ENCODE results near the gene RCBTB1. TPM values are rescaled to one million over a fixed set of nuclear protein-coding genes. Genes with fewer than 3 reads are reported as not detected.

RCBTB1 gene
- total RNA-seq: 46.0 TPM
- 10 to 100 TPM; 13.1 to 19.4 (median 16.9) TPM for polyA plus RNA-seq

DNA sequence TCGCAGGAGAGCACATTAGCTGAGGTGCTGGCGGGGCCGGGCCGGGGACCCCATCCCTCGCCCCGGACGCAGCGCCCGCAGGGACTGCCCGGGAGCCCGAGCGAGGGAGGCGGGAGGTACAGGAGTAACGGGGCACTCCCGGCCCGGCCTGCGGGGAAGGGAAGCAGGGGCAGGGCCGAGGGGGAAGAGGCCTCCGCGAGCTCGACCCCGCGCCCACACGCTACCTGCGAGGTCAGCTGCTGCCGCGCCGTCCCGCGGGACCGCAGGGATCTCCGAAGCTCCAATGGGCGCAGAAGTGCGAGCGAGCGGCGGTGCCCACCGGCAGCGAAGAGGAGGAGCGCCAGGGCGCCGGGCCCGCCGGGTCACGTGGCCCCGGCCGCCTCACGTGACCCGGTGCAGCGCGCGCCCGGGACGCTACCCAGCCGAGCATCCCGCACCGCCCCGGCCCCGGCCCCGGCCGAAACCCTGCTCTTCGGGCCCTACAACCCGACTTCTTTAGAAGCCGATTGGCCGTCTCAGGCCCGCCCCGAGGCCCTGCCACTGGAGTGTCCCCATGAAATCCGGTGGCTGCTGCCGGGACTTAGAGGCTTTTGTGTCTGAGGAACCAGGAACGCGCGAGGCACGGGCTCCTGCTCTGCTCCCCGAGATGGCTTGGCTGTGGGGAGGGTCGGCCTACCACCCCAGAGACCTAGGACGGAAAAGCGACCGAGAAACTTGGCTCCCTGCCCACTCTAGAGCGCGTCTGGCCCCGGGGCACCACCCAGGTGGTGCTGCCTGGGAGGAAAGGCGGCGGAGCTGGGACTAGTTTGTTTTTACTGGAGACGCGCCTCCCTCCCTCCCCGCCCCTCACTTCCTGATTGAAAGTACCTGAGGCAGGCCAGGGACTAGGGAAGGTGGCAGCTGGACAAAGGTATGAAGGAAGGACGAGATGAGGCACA is at the start of gene RCBTB1:
RCBTB1 (minus strand) TSS at position 339 of the 938 bp plus-strand sequence. CDS start 18,279 bp downstream, outside the sequence.
- H3K4me1 Mint-ChIP-seq: peaks cover 20 to 54% (median 40%) of the 10 kb centered on the region in 4 donors
- Histone ChIP-seq H3K9me3 (ENCODE audit: control insufficient read depth in 2 of 2, low read length in 2 of 2) (no peaks in the 10 kb centered on the region), H3K27ac (ENCODE audit: insufficient read depth, low read length, poor library complexity, severe bottlenecking) (peak within 1 kb of the TSS; percentile 73), H3K4me3 (ENCODE audit: low read depth, low read length) (peak within 1 kb of the TSS; percentile 98), H3K36me3 (ENCODE audit: control insufficient read depth, insufficient read depth, low read length) (peaks cover 8% of the 10 kb centered on the region), H3K27me3 (ENCODE audit: control insufficient read depth, insufficient read depth, low read length) (no peaks in the 10 kb centered on the region), H3K4me1 (ENCODE audit: control insufficient read depth, insufficient read depth, low read length, poor library complexity, severe bottlenecking) (peaks cover 24% of the 10 kb centered on the region)
- H3K9me3 Mint-ChIP-seq: no peaks in the 10 kb centered on the region
- ATAC-seq (ENCODE audit: low read depth in 2 of 2) (peak; percentile 95), DNase-seq (peak; percentile 71 to 82 (median 71))
- peak within 1 kb of the TSS; percentile 77 to 97 (median 90) for H3K27ac Mint-ChIP-seq
- no peaks in the 10 kb centered on the region for H3K27me3 Mint-ChIP-seq
- peaks cover 21% of the 10 kb centered on the region for H3K36me3 Mint-ChIP-seq
- peak within 1 kb of the TSS; percentile 88 to 99 (median 94) for H3K4me3 Mint-ChIP-seq

DNA sequence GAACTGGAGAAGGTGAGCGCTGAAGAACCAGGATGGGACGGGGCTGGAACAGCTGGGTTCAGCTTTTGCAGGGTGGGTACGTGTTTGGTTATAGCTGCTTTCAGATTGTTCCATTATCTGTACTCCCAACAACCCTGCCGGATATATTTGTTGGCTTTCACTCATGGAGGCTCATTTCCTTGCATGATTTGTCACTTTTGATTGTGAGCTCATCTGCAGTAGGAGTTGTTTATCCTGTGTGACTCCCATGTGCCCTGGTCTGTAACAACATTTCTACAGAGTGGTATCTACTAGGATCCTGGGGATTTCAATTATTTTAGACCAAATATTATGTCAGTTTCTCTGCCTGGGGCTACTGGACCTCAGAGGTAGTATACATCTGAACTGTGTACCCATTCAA is 48.4 kb upstream of the RCBTB1 start:
- no peaks in the 10 kb centered on the region for H3K9me3 Mint-ChIP-seq
- peaks cover 0 to 22% (median 10%) of the 10 kb centered on the region in 4 donors for H3K4me1 Mint-ChIP-seq
- H3K9me3 ChIP-seq (ENCODE audit: control insufficient read depth in 2 of 2, low read length in 2 of 2): no peaks in the 10 kb centered on the region
- H3K27ac Mint-ChIP-seq: no peak overlapping the region
- peaks cover 5% of the 10 kb centered on the region for H3K4me1 ChIP-seq (ENCODE audit: control insufficient read depth, insufficient read depth, low read length, poor library complexity, severe bottlenecking)
- H3K36me3 Mint-ChIP-seq: no peaks in the 10 kb centered on the region
- no peak overlapping the region for H3K4me3 ChIP-seq (ENCODE audit: low read depth, low read length)
- no peaks in the 10 kb centered on the region for H3K27me3 Mint-ChIP-seq
- H3K36me3 ChIP-seq (ENCODE audit: control insufficient read depth, insufficient read depth, low read length): no peaks in the 10 kb centered on the region
- DNase-seq (no peak), ATAC-seq (ENCODE audit: low read depth in 2 of 2) (no peak)
- no peak overlapping the region for H3K4me3 Mint-ChIP-seq
- no peaks in the 10 kb centered on the region for H3K27me3 ChIP-seq (ENCODE audit: control insufficient read depth, insufficient read depth, low read length)
- H3K27ac ChIP-seq (ENCODE audit: insufficient read depth, low read length, poor library complexity, severe bottlenecking): no peak overlapping the region

DNA sequence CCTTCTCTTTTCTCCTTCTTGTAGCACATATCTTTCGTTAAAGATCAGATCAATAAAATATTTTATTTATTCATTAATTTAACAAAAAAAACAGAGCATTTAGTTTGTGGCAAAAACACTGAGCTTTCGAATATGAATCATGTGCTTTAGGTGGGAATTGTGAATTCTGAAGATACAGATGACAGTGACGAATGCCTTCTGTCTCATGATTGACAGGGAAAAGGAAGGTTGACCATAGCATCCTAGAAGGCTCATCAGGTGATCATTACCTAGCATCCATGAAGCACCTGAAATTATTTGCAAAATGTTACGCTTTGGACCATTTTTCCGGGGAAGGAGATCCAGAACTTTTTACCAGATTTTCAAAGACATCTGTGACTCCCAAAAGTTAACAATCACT is 46.8 kb upstream of the RCBTB1 start:
- peaks cover 13% of the 10 kb centered on the region for H3K4me1 ChIP-seq (ENCODE audit: control insufficient read depth, insufficient read depth, low read length, poor library complexity, severe bottlenecking)
- Mint-ChIP-seq H3K4me3 (no peak overlapping the region), H3K27me3 (no peaks in the 10 kb centered on the region), H3K27ac (peak overlapping the region in 1 of 3 donors; percentile 41), H3K9me3 (no peaks in the 10 kb centered on the region), H3K36me3 (no peaks in the 10 kb centered on the region), H3K4me1 (peaks cover 0 to 32% (median 15%) of the 10 kb centered on the region in 4 donors)
- DNase-seq: no peak
- H3K27me3 ChIP-seq (ENCODE audit: control insufficient read depth, insufficient read depth, low read length): no peaks in the 10 kb centered on the region
- H3K27ac ChIP-seq (ENCODE audit: insufficient read depth, low read length, poor library complexity, severe bottlenecking): no peak overlapping the region
- no peaks in the 10 kb centered on the region for H3K36me3 ChIP-seq (ENCODE audit: control insufficient read depth, insufficient read depth, low read length)
- H3K9me3 ChIP-seq (ENCODE audit: control insufficient read depth in 2 of 2, low read length in 2 of 2): no peaks in the 10 kb centered on the region
- H3K4me3 ChIP-seq (ENCODE audit: low read depth, low read length): no peak overlapping the region
- no peak for ATAC-seq (ENCODE audit: low read depth in 2 of 2)

DNA sequence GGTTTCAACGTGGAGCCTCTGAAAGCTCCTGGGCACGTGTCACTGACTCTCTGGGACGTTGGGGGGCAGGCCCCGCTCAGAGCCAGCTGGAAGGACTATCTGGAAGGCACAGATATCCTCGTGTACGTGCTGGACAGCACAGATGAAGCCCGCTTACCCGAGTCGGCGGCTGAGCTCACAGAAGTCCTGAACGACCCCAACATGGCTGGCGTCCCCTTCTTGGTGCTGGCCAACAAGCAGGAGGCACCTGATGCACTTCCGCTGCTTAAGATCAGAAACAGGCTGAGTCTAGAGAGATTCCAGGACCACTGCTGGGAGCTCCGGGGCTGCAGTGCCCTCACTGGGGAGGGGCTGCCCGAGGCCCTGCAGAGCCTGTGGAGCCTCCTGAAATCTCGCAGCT is 45.2 kb upstream of the RCBTB1 start:
- Histone ChIP-seq H3K36me3 (ENCODE audit: control insufficient read depth, insufficient read depth, low read length) (no peaks in the 10 kb centered on the region), H3K9me3 (ENCODE audit: control insufficient read depth in 2 of 2, low read length in 2 of 2) (no peaks in the 10 kb centered on the region), H3K27me3 (ENCODE audit: control insufficient read depth, insufficient read depth, low read length) (no peaks in the 10 kb centered on the region), H3K4me3 (ENCODE audit: low read depth, low read length) (no peak overlapping the region), H3K4me1 (ENCODE audit: control insufficient read depth, insufficient read depth, low read length, poor library complexity, severe bottlenecking) (peaks cover 8% of the 10 kb centered on the region), H3K27ac (ENCODE audit: insufficient read depth, low read length, poor library complexity, severe bottlenecking) (no peak overlapping the region)
- DNase-seq: no peak
- Mint-ChIP-seq H3K4me3 (no peak overlapping the region), H3K27ac (no peak overlapping the region), H3K4me1 (peaks cover 0 to 27% (median 11%) of the 10 kb centered on the region in 4 donors), H3K36me3 (no peaks in the 10 kb centered on the region), H3K27me3 (no peaks in the 10 kb centered on the region), H3K9me3 (no peaks in the 10 kb centered on the region)
- ATAC-seq (ENCODE audit: low read depth in 2 of 2): no peak

DNA sequence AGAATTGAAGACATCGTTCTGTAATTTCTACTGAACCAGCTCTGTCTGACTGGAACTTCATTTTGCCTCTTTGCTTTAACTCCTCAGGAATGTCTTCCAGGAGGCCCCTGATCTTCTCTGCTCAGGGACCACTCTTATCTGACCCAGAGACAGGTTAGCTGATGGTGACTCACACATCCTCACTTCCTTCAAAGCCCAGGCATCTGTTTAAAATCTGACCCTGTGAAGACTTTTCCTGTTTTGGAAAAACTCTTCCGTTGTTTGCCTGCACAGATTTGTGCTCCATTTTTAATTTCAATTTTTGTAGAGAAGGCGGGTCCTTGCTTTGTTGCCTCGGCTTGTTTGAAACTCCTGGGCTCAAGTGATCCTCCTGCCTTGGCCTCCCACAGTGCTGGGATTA is 44.6 kb upstream of the RCBTB1 start:
- Mint-ChIP-seq H3K27ac (peak overlapping the region in 1 of 3 donors; percentile 48), H3K36me3 (no peaks in the 10 kb centered on the region)

DNA sequence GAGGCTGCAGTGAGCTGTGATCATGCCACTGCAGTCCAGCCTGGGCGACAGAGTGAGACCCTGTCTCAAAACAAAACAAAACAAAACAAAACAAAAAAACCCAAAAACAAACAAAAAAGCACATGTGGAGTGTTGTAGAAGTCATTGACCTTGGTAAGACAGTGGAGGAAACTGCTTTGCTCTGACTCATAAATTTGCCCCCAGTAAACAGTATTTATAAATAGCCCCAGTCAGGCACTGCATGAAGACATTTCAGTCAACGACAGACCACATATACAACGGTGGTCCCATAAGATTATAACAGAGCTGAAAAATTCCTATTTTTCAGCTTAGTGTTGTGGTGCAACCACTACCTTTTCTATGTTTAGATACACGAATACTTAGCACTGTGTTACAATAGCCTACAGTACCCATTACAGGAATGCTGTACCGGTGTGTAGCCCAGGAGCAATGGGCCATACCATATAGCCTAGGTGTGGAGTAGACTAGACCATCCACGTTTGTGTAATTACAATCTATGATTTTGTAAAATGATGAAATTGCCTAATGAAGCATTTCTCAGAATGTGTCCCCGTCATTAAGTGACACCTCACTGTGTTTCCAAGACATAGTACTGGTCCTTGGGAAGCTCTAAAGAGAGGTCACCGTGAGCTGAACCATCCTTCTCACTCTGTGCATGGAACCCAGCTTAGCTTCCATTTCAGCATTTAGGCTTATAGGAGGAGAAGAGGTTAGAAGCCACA is 44.0 kb upstream of the RCBTB1 start:
- Mint-ChIP-seq H3K4me1 (peaks cover 0 to 22% (median 7%) of the 10 kb centered on the region in 4 donors), H3K9me3 (no peaks in the 10 kb centered on the region), H3K4me3 (peak overlapping the region in 2 of 4 donors; percentile 20 to 97), H3K27ac (peak overlapping the region in 1 of 3 donors; percentile 60), H3K27me3 (no peaks in the 10 kb centered on the region), H3K36me3 (no peaks in the 10 kb centered on the region)
- H3K27me3 ChIP-seq (ENCODE audit: control insufficient read depth, insufficient read depth, low read length): no peaks in the 10 kb centered on the region
- DNase-seq (no peak), ATAC-seq (ENCODE audit: low read depth in 2 of 2) (no peak)
- no peaks in the 10 kb centered on the region for H3K9me3 ChIP-seq (ENCODE audit: control insufficient read depth in 2 of 2, low read length in 2 of 2)
- no peak overlapping the region for H3K27ac ChIP-seq (ENCODE audit: insufficient read depth, low read length, poor library complexity, severe bottlenecking)
- peaks cover 8% of the 10 kb centered on the region for H3K4me1 ChIP-seq (ENCODE audit: control insufficient read depth, insufficient read depth, low read length, poor library complexity, severe bottlenecking)
- H3K4me3 ChIP-seq (ENCODE audit: low read depth, low read length): no peak overlapping the region
- no peaks in the 10 kb centered on the region for H3K36me3 ChIP-seq (ENCODE audit: control insufficient read depth, insufficient read depth, low read length)

More for the DNA sequence above, 44.6 kb upstream of the RCBTB1 start:
- Histone ChIP-seq H3K4me3 (ENCODE audit: low read depth, low read length) (no peak overlapping the region), H3K36me3 (ENCODE audit: control insufficient read depth, insufficient read depth, low read length) (no peaks in the 10 kb centered on the region), H3K27ac (ENCODE audit: insufficient read depth, low read length, poor library complexity, severe bottlenecking) (no peak overlapping the region), H3K27me3 (ENCODE audit: control insufficient read depth, insufficient read depth, low read length) (no peaks in the 10 kb centered on the region), H3K9me3 (ENCODE audit: control insufficient read depth in 2 of 2, low read length in 2 of 2) (no peaks in the 10 kb centered on the region), H3K4me1 (ENCODE audit: control insufficient read depth, insufficient read depth, low read length, poor library complexity, severe bottlenecking) (peaks cover 8% of the 10 kb centered on the region)
- no peaks in the 10 kb centered on the region for H3K27me3 Mint-ChIP-seq
- ATAC-seq (ENCODE audit: low read depth in 2 of 2): no peak
- DNase-seq: no peak
- peaks cover 0 to 22% (median 8%) of the 10 kb centered on the region in 4 donors for H3K4me1 Mint-ChIP-seq
- no peaks in the 10 kb centered on the region for H3K9me3 Mint-ChIP-seq
- H3K4me3 Mint-ChIP-seq: no peak overlapping the region

DNA sequence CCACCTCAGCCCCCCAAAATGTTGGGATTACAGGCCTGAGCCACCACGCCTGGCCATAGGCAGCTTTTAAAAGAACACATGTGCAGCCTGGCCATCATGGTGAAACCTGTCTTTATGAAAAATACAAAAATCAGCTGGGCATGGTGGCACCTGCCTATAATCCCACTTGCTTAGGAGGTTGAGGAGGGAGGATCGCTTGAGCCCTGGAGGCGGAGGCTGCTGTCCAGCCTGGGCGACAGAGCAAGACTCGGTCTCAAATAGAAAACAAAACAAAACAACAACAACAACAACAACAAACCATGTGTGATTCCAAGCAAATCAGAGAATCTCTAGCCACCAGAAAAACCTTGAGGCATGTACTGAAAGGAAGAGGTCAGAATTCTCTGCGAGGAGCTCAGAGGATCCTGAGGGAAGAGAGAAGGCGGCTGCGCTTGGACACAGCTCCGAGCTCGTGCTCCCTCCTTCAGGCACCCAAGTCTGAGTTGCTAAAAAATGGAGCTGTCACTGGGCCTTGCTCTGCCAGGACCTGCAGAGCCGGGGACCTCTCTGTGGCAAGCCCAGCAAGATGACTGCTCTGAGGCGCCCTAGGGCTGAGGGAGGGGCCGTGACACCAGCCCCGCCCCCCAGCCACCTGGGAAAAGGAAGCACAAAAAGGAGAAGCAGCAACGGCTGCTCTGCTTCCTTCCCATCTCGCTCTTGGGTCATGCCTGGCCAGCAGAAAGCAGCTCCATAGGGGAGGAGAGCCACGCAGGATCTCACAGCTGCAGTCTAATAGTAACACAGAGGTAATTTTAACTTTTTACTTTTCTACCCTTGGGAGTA is 42.7 kb upstream of the RCBTB1 start, which contains the start of gene ARL11:
ARL11 (plus strand) TSS at position 677 of the 822 bp plus-strand sequence. CDS start 1,941 bp downstream, outside the sequence.
- no peaks in the 10 kb centered on the region for H3K36me3 Mint-ChIP-seq
- peak within 1 kb of the TSS; percentile 65 for H3K4me3 ChIP-seq (ENCODE audit: low read depth, low read length)
- ATAC-seq (ENCODE audit: low read depth in 2 of 2) (peak; percentile 76 to 80), DNase-seq (peak; percentile 19 to 68 (median 30))
- no peaks in the 10 kb centered on the region for H3K9me3 Mint-ChIP-seq
- no peak within 1 kb of the TSS for H3K27ac ChIP-seq (ENCODE audit: insufficient read depth, low read length, poor library complexity, severe bottlenecking)
- peak within 1 kb of the TSS; percentile 75 to 86 (median 77) for H3K27ac Mint-ChIP-seq
- no peaks in the 10 kb centered on the region for H3K36me3 ChIP-seq (ENCODE audit: control insufficient read depth, insufficient read depth, low read length)
- peaks cover 8% of the 10 kb centered on the region for H3K4me1 ChIP-seq (ENCODE audit: control insufficient read depth, insufficient read depth, low read length, poor library complexity, severe bottlenecking)
- peak within 1 kb of the TSS; percentile 60 to 97 (median 86) for H3K4me3 Mint-ChIP-seq
- H3K9me3 ChIP-seq (ENCODE audit: control insufficient read depth in 2 of 2, low read length in 2 of 2): no peaks in the 10 kb centered on the region
- H3K27me3 Mint-ChIP-seq: no peaks in the 10 kb centered on the region
- H3K27me3 ChIP-seq (ENCODE audit: control insufficient read depth, insufficient read depth, low read length): no peaks in the 10 kb centered on the region
- H3K4me1 Mint-ChIP-seq: peaks cover 0 to 22% (median 7%) of the 10 kb centered on the region in 4 donors

Measured in CD4-positive, CD25-positive, alpha-beta regulatory T cell (primary cell).